ENCODE results near the gene ABR.

GRCh38 chr17:1029922-1030644 is 149.7 kb downstream of the ABR start:
- no peak for TF ChIP-seq CEBPB (IDR thresholded peaks at IDR 0.05; ENCODE audit: low read depth, low read length)
- TF ChIP-seq SP1 (IDR thresholded peaks at IDR 0.05; ENCODE audit: low read depth, low read length): no peak
- TF ChIP-seq CREB1 (IDR thresholded peaks at IDR 0.05): no peak
- no peak for TF ChIP-seq EP300 (IDR thresholded peaks at IDR 0.05; ENCODE audit: borderline replicate concordance in 1 of 2, low read depth in 2 of 2, low read length in 2 of 2)
- no peak for TF ChIP-seq USF2 (IDR thresholded peaks at IDR 0.05; ENCODE audit: low read length)
- TF ChIP-seq CTCF (IDR thresholded peaks at IDR 0.05; ENCODE audit: control extremely low read depth in 1 of 3, insufficient read depth in 1 of 3, low read depth in 1 of 3, low read length in 3 of 3): no peak
- TF ChIP-seq ASH2L (IDR thresholded peaks at IDR 0.05; ENCODE audit: low read length): no peak
- no peak for TF ChIP-seq CHD7 (IDR thresholded peaks at IDR 0.05; ENCODE audit: insufficient replicate concordance, low read length)
- no peak for TF ChIP-seq BACH1 (IDR thresholded peaks at IDR 0.05; ENCODE audit: low read length)
- TF ChIP-seq POLR2AphosphoS5 (IDR thresholded peaks at IDR 0.05; ENCODE audit: low read depth, low read length): no peak
- no peak for TF ChIP-seq POLR2A (IDR thresholded peaks at IDR 0.05; ENCODE audit: control extremely low read depth in 1 of 2, low read depth in 2 of 2, low read length in 2 of 2)
- TF ChIP-seq SRF (IDR thresholded peaks at IDR 0.05; ENCODE audit: low read depth, low read length): no peak
